SKM-1 treated with dmso at 0.1 percent for 144 hours (cell line): Measurements from ENCODE around the gene CFAP97D2.
A peak's percentile ranks its signal among the peaks of the same experiment; 100 is the strongest.
"Not testable (repeated sequence)": the region's sequence is repeated elsewhere in the genome, so short reads cannot be mapped to it uniquely, and the experiment has no call there.

Source experiments
- DNase-seq: peaks from one replicate; lab custom pipeline; 2025; ENCODE audit not compliant: unreplicated experiment; lab: John Stamatoyannopoulos, UW

Gene CFAP97D2

DNA sequence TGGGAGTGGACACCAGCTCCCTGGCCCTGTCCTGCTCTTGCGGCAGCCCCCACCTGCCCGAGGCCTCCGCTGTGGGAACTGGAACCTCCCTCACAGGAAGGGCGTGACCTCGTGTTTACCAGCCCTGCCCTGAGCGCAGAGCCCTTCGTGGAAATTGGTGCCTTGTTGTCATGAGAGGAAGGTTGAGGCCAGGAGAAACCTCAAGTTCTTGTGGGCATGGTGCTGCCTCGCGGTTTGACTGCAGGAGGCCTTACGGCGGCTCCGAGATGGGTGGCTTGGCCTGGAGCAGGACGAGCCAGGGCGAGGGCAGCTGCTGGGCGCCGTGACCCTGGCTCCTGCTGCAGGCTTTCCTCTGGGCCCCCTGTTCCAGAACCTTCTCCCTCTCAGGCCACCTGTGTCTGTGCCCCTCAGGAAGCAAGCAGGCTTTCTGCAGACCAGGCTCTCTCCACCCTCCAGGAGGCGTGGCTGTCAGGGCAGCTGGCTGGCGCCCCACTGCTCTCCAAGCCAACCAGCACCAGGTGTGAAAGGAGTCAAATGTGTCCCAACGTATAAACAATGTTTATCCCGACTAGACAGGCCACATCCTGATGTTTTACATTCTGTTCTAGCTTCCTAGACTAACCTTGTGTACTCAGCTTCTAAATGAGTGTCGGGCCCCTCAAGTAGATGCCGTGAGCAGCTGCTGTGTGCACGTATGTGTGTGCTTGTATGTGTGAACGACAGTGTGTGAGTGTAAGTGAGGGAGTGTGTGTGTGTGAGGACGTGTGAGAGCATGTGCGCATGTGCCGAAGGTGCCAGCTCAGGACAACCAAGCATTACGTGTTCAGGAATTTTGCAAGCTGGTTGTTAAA, 36.2 kb upstream of the CFAP97D2 start:
- DNase-seq = no peak

- no peak for DNase-seq
Observed at GRCh38 chr13:114143806-114144605, 35.1 kb upstream of the CFAP97D2 start.

DNA sequence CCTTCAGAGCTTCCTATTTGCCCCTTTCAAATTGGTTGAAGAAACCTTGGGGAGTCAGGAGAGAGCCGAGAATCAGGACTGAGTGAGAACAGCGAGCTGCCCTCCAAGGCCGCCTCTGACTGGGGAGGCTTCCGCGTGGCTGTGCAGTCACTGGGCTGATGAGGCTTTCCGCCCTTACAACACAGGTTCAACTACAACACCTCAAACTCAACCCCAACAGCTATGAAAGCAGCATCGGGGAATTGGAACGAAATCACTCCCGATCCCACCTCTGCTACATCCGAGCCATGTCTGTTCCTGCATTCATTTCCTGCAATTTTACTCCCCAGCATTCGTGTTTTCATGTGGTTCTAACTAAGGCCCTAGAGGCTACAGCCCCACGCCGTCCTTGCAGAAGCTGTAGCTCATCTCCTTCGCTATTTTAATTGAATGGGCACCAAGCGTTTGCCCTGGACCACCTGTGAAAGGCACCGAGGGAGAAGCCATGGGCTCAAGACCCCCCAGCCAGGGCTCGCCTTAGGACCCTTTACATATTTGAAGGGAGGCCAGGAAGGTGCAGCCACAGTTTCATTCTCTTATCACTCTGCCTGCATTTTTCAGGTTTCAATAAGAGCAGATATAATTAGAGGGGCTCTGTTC, 34.3 kb upstream of the CFAP97D2 start:
- no peak for DNase-seq

- no peak for DNase-seq
Observed at GRCh38 chr13:114145256-114145655, 33.8 kb upstream of the CFAP97D2 start.

DNA sequence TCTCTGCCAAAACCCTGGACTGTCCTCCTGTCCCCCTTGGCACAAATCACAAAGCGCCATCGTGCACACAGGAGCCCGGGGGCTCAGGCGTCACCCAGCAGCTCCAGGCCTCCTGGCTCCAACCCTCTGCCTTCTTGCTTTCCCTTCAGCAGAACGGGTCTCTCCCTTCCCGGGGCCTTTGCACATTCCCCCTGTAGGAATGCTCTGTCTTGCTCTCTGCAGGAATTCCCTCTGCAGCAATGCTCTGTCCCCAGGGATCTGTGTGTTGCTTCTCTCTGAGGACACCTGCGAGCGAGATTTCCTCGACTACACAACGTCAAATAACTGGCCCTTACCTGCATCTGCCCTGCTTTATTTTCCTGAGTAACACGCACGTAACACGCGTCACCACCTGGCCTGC, 33.3 kb upstream of the CFAP97D2 start:
- DNase-seq = no peak

GRCh38 chr13:114146173-114146572, 32.9 kb upstream of the CFAP97D2 start:
- DNase-seq = no peak

DNA sequence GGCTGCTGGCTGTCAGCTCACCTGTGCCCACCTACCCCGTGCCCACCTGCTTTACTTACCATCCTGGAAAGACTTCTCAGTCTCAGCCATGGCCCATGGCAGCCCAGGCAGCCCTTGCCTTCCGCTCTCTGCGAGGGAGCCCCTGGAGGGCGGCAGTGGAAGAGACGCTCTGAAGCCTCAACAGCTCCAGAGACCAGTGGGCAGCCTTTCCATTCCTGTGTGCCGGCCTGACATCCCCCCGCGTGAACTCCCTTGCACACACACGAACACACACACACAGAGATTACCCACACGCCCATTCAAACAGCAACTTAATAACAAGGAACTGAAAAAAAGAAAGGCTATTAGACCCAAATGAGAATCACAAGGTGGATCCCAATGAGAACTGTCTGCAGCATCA, 32.4 kb upstream of the CFAP97D2 start:
- no peak for DNase-seq

- DNase-seq = no peak
Observed at GRCh38 chr13:114147803-114148520, 31.1 kb upstream of the CFAP97D2 start.

DNA sequence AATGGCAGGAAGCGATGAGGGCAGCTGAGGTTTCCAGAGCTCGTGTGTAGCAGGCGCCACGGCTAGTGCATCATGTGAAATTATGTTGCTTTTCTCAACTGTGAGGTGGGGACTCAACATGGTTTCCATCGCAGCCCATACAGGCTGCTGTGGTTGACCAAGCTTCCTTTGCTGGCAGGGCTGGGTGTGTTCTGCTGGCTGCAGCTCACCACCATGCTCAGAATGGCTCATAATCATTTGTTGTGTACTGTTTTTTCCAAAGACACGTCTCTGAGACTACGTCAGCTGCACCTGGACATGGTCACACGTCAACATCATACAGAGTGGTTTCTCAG, 30.6 kb upstream of the CFAP97D2 start:
- peak; percentile 33 for DNase-seq

DNA sequence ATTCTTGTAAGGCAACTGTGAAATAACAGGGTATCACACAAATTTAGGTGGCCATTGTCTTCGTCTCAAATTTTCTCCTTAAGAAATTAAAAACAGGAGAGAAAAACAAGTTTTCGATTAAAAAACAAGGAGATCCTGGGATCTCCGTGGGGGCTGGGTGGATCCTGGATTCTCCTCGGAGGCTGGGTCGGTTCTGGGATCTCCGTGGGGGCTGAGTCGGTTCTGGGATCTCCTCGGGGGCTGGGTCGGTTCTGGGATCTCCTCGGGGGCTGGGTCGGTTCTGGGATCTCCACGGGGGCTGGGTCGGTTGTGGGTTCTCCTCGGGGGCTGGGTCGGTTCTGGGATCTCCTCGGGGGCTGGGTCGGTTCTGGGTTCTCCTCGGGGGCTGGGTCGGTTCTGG, 30.2 kb upstream of the CFAP97D2 start:
- DNase-seq = not testable (repeated sequence)

DNA sequence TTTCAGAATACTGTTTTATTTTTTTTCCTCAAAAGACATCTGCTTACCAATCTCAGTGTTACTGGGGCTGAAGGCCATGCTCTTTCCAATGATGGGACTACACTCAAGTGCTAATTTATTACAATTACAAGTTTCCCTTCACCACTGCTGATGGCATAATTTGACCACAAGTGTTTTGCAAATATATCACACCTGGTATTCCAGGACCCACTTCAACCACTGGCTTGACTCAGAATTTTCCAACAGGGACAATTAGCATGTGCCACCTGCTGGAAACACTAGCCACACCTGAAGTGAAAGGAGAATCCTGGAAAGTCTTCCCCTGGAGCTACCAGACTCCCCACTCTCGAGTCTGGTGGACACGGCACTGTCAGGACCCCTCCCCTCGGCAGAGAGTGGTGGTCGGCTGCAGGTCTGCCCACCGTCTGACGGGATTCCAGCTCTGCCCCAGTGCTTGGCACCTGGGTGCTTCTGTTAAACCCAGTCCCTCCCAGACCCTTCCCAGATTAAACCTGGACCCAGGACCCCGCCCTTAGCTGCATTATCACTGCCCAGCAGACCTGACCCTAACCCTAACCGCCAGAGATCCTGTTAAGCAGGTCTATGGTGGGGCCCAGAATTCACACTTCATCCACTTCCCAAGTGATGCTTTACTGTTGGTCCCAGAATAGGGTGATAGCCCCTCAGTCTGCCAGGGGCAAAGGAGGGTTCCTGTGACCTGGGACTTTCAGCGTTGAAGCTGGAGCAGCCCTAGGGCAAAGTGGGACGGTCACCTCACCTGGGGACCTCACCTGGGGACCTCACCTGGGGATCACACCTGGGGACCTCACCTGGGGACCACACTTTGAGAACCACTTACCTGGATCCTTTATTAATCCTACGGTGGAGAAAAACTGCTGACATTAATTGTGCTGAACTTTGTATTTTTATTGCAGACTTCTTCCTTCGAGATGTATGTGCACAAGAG, 29.0 kb upstream of the CFAP97D2 start:
- DNase-seq = no peak

DNA sequence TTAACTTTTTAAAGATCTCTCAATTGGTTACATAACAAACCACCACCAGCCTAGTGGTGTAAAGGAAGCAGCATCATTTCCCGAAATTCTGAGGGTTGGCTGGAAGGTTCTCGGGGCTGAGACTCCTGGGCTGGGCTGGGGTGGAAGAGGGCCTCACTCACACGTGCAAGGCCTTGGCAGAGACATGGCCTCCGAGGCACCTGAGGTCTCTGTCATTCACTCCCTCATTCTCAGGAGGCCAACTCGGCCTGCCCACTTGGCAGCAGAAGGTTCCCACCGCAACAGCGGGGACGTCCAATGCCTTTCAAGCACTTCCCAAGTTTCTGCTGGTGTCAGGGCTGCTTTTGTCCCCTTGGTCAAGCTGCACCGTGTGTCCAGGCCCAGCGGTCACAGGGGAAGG, 28.0 kb upstream of the CFAP97D2 start:
- no peak for DNase-seq

GRCh38 chr13:114151565-114152284, 27.3 kb upstream of the CFAP97D2 start:
- DNase-seq = no peak

DNA sequence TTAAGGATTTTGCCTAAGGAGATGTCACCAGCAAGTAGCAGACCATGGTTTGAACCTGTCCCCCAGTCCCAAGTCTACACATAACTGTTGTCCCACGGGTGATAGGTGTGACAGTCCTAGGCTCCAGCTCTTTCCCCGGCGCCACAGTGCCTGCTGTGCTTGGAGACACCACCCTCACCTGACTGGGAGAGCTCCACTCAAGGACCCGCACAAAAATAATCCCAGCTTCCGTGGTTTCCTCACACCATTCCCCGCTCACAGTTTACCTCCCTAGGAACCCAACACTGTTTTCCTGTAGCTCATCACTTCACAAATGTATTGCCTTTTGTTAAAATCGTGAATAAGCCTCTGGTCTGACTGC, 26.8 kb upstream of the CFAP97D2 start:
- no peak for DNase-seq

GRCh38 chr13:114152831-114153371, 26.2 kb upstream of the CFAP97D2 start:
- peak; percentile 77 for DNase-seq

- no peak for DNase-seq
Observed at GRCh38 chr13:114153485-114154080, 25.5 kb upstream of the CFAP97D2 start.

- DNase-seq = no peak
Observed at GRCh38 chr13:114154476-114154875, 24.6 kb upstream of the CFAP97D2 start.

DNA sequence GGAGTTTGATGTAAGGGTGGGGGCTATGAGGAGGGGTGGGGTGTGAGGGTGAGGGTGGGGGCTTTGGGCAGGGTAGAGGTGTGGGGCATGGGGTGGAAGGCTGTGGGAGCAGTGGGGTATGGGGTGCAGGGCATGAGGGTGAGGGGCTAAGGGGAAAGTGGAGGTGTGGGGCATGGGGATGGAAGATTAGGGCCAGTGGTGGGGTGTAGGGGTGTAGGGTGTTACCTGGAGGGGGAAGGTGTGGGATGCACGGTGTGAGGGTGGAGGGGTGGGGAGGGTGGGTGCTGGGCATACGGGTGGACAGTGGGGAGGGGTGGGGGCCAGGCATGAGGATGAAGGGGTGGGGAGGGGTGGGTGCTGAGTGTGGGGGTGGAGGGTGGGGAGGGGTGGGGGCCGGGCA, 23.7 kb upstream of the CFAP97D2 start:
- DNase-seq = no peak
